ENCODE measurements around the gene SLC23A3. TPM values are rescaled to one million over a fixed set of nuclear protein-coding genes. Genes with fewer than 3 reads are reported as not detected.

Gene SLC23A3
- polyA plus RNA-seq, 1 donor (not counting 4 experiments of a cell fraction or from before 2014, with no cell fraction given), result 1.4 TPM

DNA sequence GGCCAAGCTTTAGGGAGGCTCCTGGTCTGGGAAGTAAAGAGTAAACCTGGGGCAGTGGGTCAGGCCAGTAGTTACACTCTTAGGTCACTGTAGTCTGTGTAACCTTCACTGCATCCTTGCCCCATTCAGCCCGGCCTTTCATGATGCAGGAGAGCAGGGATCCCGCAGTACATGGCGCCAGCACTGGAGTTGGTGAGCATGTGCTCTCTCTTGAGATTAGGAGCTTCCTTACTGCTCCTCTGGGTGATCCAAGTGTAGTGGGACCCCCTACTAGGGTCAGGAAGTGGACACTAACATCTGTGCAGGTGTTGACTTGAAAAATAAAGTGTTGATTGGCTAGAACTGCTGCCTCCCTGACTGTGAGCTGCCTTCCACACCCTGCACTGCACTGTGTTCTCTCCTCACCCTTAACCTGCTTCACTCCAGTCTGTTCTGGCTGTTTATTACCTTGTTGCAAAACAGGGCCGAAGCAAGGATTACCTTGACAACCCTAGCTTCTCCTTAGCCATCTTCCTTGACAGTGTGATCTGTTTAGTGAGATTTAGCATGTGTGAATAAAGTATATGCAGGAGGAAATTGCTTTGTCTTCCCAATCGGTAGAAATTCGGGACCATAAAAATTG is 13.4 kb upstream of the SLC23A3 start:
- no peaks in the 10 kb centered on the region for H4K20me1 ChIP-seq (ENCODE audit: control insufficient read depth, extremely low read depth, insufficient read depth, low read length)
- dilution Hi-C loops (cut with MboI; ENCODE audit: extremely low pct_ligation_motif_present, low sequenced_read_pairs), result no loop called here
- no peak overlapping the region for H3K9ac ChIP-seq (ENCODE audit: control insufficient read depth, extremely low read depth, insufficient read depth, low read length)
- H3K4me2 ChIP-seq (ENCODE audit: control insufficient read depth, extremely low read depth, insufficient read depth, low read depth, low read length), result no peak overlapping the region
- H2AFZ ChIP-seq (ENCODE audit: control insufficient read depth, low read length), result no peak overlapping the region
- H3K79me2 ChIP-seq (ENCODE audit: control insufficient read depth, insufficient read depth, low read length), result peaks cover 11% of the 10 kb centered on the region
- H3K27ac ChIP-seq (ENCODE audit: control insufficient read depth, insufficient read depth, low read length), result no peak overlapping the region
- H3K4me1 ChIP-seq (ENCODE audit: control insufficient read depth, extremely low read depth, insufficient read depth, low read length), result peaks cover 8% of the 10 kb centered on the region
- peaks cover 2% of the 10 kb centered on the region for H3K9me1 ChIP-seq (ENCODE audit: control insufficient read depth, extremely low read depth, insufficient read depth, low read length)
- FAIRE-seq, result no peak
- H3K9me3 ChIP-seq (ENCODE audit: control insufficient read depth, low read depth, low read length), result no peaks in the 10 kb centered on the region
- H3K4me3 ChIP-seq (ENCODE audit: control insufficient read depth in 2 of 3, extremely low read depth in 1 of 3, insufficient read depth in 2 of 3, low read depth in 1 of 3, low read length in 3 of 3), result no peak overlapping the region
- TF ChIP-seq EZH2 (IDR thresholded peaks at IDR 0.05; ENCODE audit: low read length) (no peak), CTCF (optimal IDR thresholded peaks at IDR 0.05 in 1 of 3, IDR thresholded peaks at IDR 0.05 in 1 of 3, conservative IDR thresholded peaks at IDR 0.05 in 1 of 3; ENCODE audit: extremely low read depth in 1 of 3, insufficient read depth in 2 of 3, low read length in 3 of 3) (no peak)
- no peak for DNase-seq (ENCODE audit: low read depth, low spot score)
- H3K27me3 ChIP-seq (ENCODE audit: control insufficient read depth, extremely low read depth, insufficient read depth, low read length), result no peaks in the 10 kb centered on the region
- H3K36me3 ChIP-seq (ENCODE audit: control insufficient read depth in 2 of 2, extremely low read depth in 1 of 2, insufficient read depth in 2 of 2, low read length in 2 of 2), result peaks cover 21 to 29% of the 10 kb centered on the region in 2 experiments

- H3K9me3 ChIP-seq (ENCODE audit: control insufficient read depth, low read depth, low read length), result no peaks in the 10 kb centered on the region
- FAIRE-seq (no peak), DNase-seq (ENCODE audit: low read depth, low spot score) (no peak)
- dilution Hi-C loops (cut with MboI; ENCODE audit: extremely low pct_ligation_motif_present, low sequenced_read_pairs), result no loop called here
- H3K9ac ChIP-seq (ENCODE audit: control insufficient read depth, extremely low read depth, insufficient read depth, low read length), result no peak overlapping the region
- H3K27me3 ChIP-seq (ENCODE audit: control insufficient read depth, extremely low read depth, insufficient read depth, low read length), result no peaks in the 10 kb centered on the region
- H3K4me2 ChIP-seq (ENCODE audit: control insufficient read depth, extremely low read depth, insufficient read depth, low read depth, low read length), result no peak overlapping the region
- TF ChIP-seq EZH2 (IDR thresholded peaks at IDR 0.05; ENCODE audit: low read length), result no peak
- no peak for TF ChIP-seq CTCF (optimal IDR thresholded peaks at IDR 0.05 in 1 of 3, IDR thresholded peaks at IDR 0.05 in 1 of 3, conservative IDR thresholded peaks at IDR 0.05 in 1 of 3; ENCODE audit: extremely low read depth in 1 of 3, insufficient read depth in 2 of 3, low read length in 3 of 3)
- peaks cover 9% of the 10 kb centered on the region for H3K4me1 ChIP-seq (ENCODE audit: control insufficient read depth, extremely low read depth, insufficient read depth, low read length)
- H3K36me3 ChIP-seq (ENCODE audit: control insufficient read depth in 2 of 2, extremely low read depth in 1 of 2, insufficient read depth in 2 of 2, low read length in 2 of 2), result peaks cover 21 to 29% of the 10 kb centered on the region in 2 experiments
- peaks cover 2% of the 10 kb centered on the region for H3K9me1 ChIP-seq (ENCODE audit: control insufficient read depth, extremely low read depth, insufficient read depth, low read length)
- H4K20me1 ChIP-seq (ENCODE audit: control insufficient read depth, extremely low read depth, insufficient read depth, low read length), result no peaks in the 10 kb centered on the region
- H3K79me2 ChIP-seq (ENCODE audit: control insufficient read depth, insufficient read depth, low read length), result peaks cover 11% of the 10 kb centered on the region
- H2AFZ ChIP-seq (ENCODE audit: control insufficient read depth, low read length), result no peak overlapping the region
- H3K4me3 ChIP-seq (ENCODE audit: control insufficient read depth in 2 of 3, extremely low read depth in 1 of 3, insufficient read depth in 2 of 3, low read depth in 1 of 3, low read length in 3 of 3), result no peak overlapping the region
- H3K27ac ChIP-seq (ENCODE audit: control insufficient read depth, insufficient read depth, low read length), result no peak overlapping the region
These were observed 12.7 kb upstream of the SLC23A3 start for GRCh38 chr2:219182331-219183150.

All from keratinocyte (primary cell).